Lung (tissue), 12 donors: ENCODE results near the gene PRPF40A. TPM values are rescaled to one million over a fixed set of nuclear protein-coding genes. Genes with fewer than 3 reads are reported as not detected.

ENCODE experiments used
- ATAC-seq: fragments of 200-7000 bp; cut with Tn5 transposase; one replicate; pipeline ENCODE4 v1.9.1; 2020; ENCODE audit warnings: moderate number of reproducible peaks; ENCODE audit not compliant: insufficient read depth, low FRiP score
- DNase-seq, 3 donors: peaks; one replicate each; pipeline ENCODE4 v3.0.0-alpha.2; 2013 to 2017
- H3K27ac ChIP-seq, 2 donors: one replicate each; pipeline ENCODE4 v1.5.1; 2013; ENCODE audit warnings: mild to moderate bottlenecking in 2 of 2, moderate library complexity in 2 of 2, control low read depth in 1 of 2, inconsistent platforms in 1 of 2, low read depth in 1 of 2, low read length in 1 of 2
- H3K27me3 ChIP-seq, 3 donors: one replicate each; pipeline ENCODE4 v1.5.1; 2013; ENCODE audit warnings: low read length in 2 of 3; ENCODE audit not compliant: control insufficient read depth in 3 of 3, insufficient read depth in 3 of 3
- H3K36me3 ChIP-seq, 4 donors: one replicate each; pipeline ENCODE4 v1.5.1; 2013; ENCODE audit warnings: low read length in 4 of 4, mild to moderate bottlenecking in 1 of 4, moderate library complexity in 1 of 4; ENCODE audit not compliant: control insufficient read depth in 4 of 4, insufficient read depth in 4 of 4
- H3K4me1 ChIP-seq, 5 donors: one replicate each; pipeline ENCODE4 v1.5.1; 2013; ENCODE audit warnings: low read length in 5 of 5, mild to moderate bottlenecking in 2 of 5, moderate library complexity in 1 of 5; ENCODE audit not compliant: control insufficient read depth in 5 of 5, insufficient read depth in 5 of 5
- H3K4me3 ChIP-seq: one replicate; pipeline ENCODE4 v1.5.1; 2013; ENCODE audit warnings: mild to moderate bottlenecking, control low read depth, moderate library complexity
- H3K9ac ChIP-seq, 2 donors: one replicate each; pipeline ENCODE4 v1.5.1; 2013; ENCODE audit warnings: low read length in 2 of 2, control low read depth in 1 of 2; ENCODE audit not compliant: insufficient read depth in 1 of 2
- H3K9me3 ChIP-seq, 4 donors: one replicate each; pipeline ENCODE4 v1.5.1; 2013; ENCODE audit warnings: low read length in 3 of 4, mild to moderate bottlenecking in 1 of 4, moderate library complexity in 1 of 4; ENCODE audit not compliant: control insufficient read depth in 4 of 4, insufficient read depth in 3 of 4
- WGBS, 2 donors: extraction: QIAGEN DNeasy Blood & Tissue Kit; methylation state at CpG; one replicate each; pipeline ENCODE4 v1.1.7; 2013; 5-methylcytosine and 5-hydroxymethylcytosine counted together
- polyA plus RNA-seq, 2 donors: library from polyadenylated mRNA; stranded (reverse); fragments of 200-250 nt; gene quantifications; one replicate each; pipeline ENCODE4 v1.2.1, GENCODE V29; 2013
- total RNA-seq, 2 donors: library from RNA; depleted of rRNA in 1 of 2; stranded (reverse); fragments of >200 nt in 1 of 2; gene quantifications; one replicate each; pipeline ENCODE4 v1.2.1, GENCODE V29; 2014 to 2021
- TF ChIP-seq, protein P1 (sequence below): IDR thresholded peaks from 2 replicates; pipeline ENCODE4 v1.5.1; 2012; ENCODE audit warnings: mild to moderate bottlenecking; ENCODE audit errors: control extremely low read depth, extremely low read depth
- donor health status: control.
- donor health status: control.
- donor health status: Bipolar disorder and iron deficiency.
- donor health status: healthy.
- donor health status: DM: yes; HTN: yes; CAD: no.

Gene PRPF40A
- total and polyA plus RNA-seq, 4 donors, result 20.1 to 131 (median 58.6) TPM

DNA sequence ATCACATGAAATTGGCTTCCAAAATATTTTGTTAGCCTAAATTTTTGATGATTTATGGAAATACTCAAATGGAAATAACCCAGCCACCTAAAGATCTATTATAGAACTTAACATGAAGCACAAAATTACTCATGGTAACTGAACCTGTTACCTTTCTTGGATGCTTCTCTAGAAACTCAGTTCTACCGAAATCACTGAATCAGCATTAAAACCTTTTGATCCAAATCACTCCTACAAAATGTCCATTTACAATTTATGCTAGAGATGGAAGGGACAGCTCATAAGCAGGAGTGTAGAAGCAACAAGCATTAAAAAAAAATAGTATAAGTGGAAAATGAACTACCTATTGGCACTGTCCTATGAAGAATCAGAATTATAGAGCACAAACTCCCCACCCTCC, 2.1 kb downstream of the PRPF40A start:
- 78 to 98% methylated on average over 1 of the region's 1 CpG for WGBS, 2 donors
- Histone ChIP-seq H3K27ac (no peak overlapping the region), H3K36me3 (peaks cover 3 to 28% (median 13%) of the 10 kb centered on the region in 4 donors), H3K9ac (no peak overlapping the region), H3K9me3 (no peaks in the 10 kb centered on the region), H3K27me3 (no peaks in the 10 kb centered on the region), H3K4me3 (no peak overlapping the region), H3K4me1 (peaks cover 0 to 18% (median 8%) of the 10 kb centered on the region in 5 donors)
- ATAC-seq (no peak), DNase-seq (no peak)
- TF ChIP-seq, protein P1, sequence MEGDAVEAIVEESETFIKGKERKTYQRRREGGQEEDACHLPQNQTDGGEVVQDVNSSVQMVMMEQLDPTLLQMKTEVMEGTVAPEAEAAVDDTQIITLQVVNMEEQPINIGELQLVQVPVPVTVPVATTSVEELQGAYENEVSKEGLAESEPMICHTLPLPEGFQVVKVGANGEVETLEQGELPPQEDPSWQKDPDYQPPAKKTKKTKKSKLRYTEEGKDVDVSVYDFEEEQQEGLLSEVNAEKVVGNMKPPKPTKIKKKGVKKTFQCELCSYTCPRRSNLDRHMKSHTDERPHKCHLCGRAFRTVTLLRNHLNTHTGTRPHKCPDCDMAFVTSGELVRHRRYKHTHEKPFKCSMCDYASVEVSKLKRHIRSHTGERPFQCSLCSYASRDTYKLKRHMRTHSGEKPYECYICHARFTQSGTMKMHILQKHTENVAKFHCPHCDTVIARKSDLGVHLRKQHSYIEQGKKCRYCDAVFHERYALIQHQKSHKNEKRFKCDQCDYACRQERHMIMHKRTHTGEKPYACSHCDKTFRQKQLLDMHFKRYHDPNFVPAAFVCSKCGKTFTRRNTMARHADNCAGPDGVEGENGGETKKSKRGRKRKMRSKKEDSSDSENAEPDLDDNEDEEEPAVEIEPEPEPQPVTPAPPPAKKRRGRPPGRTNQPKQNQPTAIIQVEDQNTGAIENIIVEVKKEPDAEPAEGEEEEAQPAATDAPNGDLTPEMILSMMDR, result no peak

DNA sequence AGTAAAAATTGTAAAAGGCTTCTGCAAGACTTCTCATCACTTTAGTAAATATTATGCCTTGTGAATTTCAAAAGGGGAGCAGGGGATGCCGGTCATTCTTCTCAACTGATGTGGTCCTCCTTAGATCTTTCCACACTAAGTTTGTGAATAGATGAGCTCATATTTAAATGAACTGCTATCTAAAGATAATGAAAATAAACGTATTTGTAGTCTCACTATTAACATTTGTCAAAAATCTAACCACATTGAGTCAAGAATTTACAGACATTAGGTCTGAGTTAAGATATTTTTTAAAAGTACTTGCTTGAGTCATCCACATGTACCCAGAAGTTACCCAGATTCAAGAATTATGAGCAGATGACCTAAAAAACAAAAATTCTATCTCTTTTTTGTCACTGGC, 6.5 kb downstream of the PRPF40A start:
- Histone ChIP-seq H3K9me3 (no peaks in the 10 kb centered on the region), H3K4me3 (no peak overlapping the region), H3K9ac (no peak overlapping the region), H3K4me1 (peaks cover 0 to 2% (median under 1%) of the 10 kb centered on the region in 5 donors), H3K27ac (no peak overlapping the region), H3K27me3 (no peaks in the 10 kb centered on the region), H3K36me3 (peaks cover 3 to 39% (median 13%) of the 10 kb centered on the region in 4 donors)
- TF ChIP-seq, protein P1, result no peak
- WGBS, 2 donors, result 78 to 99% methylated on average over 2 of the region's 2 CpGs
- DNase-seq, result no peak
- no peak for ATAC-seq

DNA sequence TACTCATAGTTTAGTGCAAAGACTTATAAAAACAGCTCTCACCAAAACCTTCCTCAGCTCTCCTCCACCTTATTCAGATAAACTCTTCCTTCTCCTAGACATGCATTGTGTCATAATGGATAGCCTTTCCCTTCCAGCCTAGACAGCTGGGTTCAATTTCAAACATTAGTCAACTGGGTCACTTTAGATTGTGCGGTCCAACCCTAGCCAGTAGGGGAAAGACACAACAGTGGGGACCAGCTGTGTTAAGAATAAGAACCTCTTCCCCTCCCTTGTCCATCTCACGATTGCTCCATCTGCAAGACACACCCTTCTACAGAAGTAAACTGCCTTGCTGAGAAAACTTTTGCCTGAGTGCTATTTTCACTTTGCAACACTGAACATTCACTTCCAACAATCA, 8.5 kb downstream of the PRPF40A start:
- no peak for DNase-seq
- ATAC-seq, result no peak
- H3K36me3 ChIP-seq, result peaks cover 3 to 30% (median 13%) of the 10 kb centered on the region in 4 donors
- H3K27ac ChIP-seq, result no peak overlapping the region
- TF ChIP-seq, protein P1, result no peak
- H3K9ac ChIP-seq, result no peak overlapping the region
- peaks cover 0 to 4% (median 0%) of the 10 kb centered on the region in 5 donors for H3K4me1 ChIP-seq
- WGBS, 2 donors, result 94 to 97% methylated on average over 2 of the region's 2 CpGs
- no peak overlapping the region for H3K4me3 ChIP-seq
- H3K9me3 ChIP-seq, result no peaks in the 10 kb centered on the region
- H3K27me3 ChIP-seq, result no peaks in the 10 kb centered on the region

DNA sequence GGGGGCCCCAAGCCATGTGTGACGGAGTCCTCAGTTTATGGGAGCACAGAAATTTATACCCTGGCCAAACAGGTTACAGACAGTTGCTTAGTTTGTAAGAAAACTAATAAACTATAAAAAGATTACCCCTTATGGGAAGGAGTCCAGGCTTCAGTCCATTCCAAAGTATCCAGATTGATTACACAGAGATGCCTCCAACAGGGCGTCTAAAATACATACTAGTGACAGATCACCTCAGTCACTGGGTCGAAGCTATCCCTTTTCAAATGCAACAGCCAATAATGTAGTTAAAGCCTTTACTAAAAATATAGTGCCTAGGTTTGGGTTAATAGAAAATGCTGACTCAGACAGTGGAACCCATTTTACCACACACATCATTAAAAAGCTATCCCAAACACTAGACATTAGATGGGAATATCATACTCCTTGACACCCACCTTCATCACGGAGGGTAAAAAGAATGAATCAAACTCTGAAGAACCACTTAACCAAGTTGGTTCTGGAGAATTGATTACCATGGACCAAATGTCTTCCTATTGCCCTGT, 10.7 kb downstream of the PRPF40A start:
- H3K9me3 ChIP-seq, result peaks cover 0 to 3% (median 0%) of the 10 kb centered on the region in 4 donors
- no peak for DNase-seq
- H3K27me3 ChIP-seq, result no peaks in the 10 kb centered on the region
- H3K27ac ChIP-seq, result no peak overlapping the region
- 93 to 94% methylated on average over 4 of the region's 4 CpGs for WGBS, 2 donors
- no peak overlapping the region for H3K4me3 ChIP-seq
- ATAC-seq, result no peak
- H3K4me1 ChIP-seq, result peaks cover 0 to 7% (median 0%) of the 10 kb centered on the region in 5 donors
- TF ChIP-seq, protein P1, result no peak
- H3K36me3 ChIP-seq, result peaks cover 0 to 24% (median 9%) of the 10 kb centered on the region in 4 donors
- no peak overlapping the region for H3K9ac ChIP-seq
